ENCODE results near the gene ZNF488.
"Not testable (repeated sequence)": the region's sequence is repeated elsewhere in the genome, so short reads cannot be mapped to it uniquely, and the experiment has no call there.

Gene ZNF488

DNA sequence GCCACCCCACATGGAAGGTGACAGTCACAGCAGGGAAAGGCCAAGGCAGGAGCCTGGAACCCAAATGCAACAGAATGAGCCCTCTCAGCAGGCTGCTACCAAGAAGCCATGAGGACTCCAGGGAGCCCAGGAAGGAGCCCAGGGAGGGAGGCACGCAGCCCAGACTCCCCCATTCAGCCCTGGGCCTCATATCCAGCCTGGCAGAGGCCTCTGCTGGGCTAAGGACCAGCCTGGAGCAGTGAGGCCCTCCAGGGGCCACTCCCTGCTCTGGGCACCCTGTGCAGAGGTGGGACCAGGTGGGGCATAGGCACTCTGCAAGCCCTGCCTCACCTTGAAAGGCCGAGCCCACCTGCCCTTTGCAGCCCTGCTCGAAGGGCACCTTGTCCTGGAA, 25.8 kb upstream of the ZNF488 start:
- no peak for DNase-seq (ENCODE audit: low read depth in 2 of 2)

DNA sequence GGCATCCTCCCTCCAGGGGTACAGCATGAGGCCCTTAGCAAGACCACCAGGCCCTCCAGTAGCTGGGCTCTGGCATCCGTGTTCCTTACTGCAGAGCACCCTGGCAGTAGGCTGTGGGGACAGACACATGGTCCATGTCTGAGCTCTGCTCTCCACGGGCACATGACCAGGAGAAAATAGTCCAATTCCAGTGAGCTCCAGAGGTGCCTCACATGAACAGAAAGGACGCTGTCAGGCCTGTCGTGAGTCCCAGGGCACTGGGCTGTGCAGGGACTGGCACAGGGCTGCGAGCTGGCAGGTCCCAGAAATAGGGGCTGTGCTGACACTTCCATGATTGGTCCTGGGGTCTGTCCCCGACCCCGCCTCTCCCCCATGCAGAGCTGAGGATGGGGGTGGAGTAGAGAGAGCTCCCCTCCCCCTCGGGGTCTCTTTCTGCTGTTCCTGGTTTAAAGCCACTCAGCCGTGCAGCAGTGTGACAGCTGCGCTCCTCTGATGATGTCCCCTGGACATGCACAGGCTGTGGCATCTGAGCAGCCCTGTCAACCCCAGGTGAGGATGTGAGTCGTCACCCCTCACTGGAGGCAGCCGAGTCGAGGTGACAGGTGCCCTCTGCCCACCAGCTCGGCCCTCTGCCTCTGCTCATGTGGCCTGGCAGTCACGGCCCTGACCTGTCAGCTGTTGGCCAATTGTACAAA, 25.2 kb upstream of the ZNF488 start:
- no peak for DNase-seq (ENCODE audit: low read depth in 2 of 2)

DNA sequence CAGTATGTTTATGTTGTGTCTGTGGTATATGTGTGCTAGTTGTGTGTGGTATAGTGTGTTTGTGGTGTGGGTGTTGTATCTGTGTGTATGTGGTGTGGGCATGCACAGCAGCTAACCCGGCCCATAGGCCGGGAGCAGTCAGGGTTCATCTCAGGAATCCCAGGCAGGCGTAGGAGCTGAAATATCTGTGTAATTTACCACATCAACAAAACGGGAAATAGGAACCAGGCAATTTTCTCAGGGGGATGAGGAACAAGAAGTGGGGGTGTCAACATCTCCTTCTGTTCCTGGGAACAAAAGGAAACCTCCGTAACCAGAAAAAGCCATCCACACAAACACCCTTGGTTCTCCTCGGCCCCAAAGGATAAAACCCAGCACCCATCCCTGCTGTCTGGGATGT, 24.5 kb upstream of the ZNF488 start:
- no peak for DNase-seq (ENCODE audit: low read depth in 2 of 2)

DNA sequence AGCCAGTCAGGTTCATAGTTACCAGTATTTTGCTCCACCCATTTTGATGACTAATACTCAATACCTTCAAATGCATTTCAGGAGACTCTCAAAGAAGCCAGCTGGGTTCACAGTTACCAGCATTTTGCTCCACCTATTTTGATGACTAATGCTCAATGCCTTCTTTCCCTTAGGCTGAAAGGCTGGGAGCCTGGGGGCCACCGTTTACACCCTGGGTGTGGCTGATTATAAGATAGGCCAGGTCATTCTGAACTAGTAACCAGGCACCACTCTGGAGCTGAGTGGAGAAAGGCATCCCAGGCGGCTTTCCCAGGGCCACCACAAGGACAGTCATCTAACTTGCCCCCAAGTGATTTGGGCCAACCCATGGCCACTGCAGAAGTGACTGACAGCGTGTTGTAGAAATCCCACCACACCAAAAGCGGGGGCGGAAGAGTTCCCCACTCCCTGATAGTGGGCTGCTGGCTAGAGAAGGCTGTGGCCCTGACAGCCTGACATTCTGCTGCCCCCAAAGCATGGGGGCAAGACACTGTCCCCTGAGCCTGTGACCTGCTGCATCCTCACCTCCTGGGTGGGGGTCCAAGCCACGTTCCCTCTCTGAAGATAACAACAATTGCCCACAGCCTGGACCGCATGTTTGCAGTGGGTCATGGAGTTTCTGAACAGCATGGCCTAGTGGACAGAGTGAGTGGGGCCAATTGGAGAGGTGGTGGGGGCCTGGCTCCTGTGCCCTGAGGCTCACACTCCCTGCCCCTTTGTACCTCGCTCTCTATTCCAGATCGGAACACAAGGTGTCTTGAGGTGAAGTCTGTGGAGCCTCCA, 23.0 kb upstream of the ZNF488 start:
- no peak for DNase-seq (ENCODE audit: low read depth in 2 of 2)

DNA sequence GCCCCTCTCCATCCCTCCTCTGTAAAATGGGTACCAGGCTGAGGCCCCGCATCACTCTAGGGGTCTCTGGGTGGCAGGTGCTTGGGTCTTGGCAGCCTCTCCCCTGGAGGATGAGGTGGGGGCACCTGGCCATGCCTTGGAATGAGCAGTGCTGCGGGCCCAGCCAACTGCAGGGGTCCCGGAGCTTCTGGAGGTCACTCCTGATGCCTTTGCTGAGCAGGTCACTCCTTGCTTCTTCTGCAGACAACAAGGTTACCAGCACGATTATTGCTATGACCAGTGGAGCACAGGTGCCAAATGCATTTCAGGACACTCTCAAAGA, 22.4 kb upstream of the ZNF488 start:
- no peak for DNase-seq (ENCODE audit: low read depth in 2 of 2)

DNA sequence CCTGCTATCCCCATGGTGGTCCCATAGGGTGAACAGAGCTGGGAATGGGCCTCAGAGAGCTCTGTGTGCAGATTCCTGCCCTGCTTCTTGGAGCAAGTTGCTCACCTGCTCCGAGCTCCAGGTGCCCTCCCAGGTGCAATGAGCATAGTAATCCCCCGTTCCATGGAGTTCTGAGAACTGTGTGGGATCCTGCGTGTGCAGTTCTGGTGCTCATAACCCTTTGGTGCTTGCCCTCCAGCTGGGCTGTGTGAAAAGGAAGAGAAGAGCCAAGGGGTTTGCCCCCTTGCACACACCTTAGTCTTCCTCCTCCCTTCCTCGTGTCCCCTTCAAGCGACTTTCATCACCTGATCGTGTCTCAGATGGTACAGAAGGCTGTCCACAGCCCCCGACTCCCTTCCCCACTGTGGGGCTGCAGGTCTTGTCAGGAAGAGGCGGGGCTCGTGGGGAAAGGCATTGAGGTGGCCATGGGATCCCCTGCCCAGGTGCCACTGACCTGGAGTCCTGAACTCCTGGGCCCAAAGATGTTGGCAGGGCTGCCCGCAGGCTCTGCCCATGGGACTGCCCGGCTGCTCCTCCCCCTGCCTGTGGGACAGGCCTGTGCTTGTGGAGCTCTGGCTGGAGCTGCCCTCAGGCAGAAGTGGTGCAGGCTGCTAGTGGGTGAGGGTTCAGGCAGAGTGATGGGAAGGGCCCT, 21.9 kb upstream of the ZNF488 start:
- no peak for DNase-seq (ENCODE audit: low read depth in 2 of 2)

DNA sequence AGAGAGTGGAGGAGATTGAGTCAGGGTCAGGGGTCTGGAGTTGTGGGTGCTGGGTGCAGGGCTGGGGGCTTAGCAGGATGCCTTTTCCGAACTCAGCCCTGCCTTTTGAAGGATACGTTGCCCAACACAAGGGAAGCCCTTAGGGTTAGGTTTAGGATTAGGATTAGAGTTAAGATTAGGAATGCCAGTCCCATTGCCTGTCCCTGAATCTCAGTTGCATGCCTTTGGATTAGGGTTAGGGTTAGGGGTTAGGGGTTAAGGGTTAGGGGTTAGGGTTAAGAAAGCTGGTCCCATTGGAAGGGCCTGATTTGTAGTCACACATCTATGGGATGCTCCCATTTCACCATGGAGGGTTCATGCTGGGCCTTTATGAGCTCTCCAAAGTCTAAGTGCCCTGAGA, 20.8 kb upstream of the ZNF488 start:
- DNase-seq (ENCODE audit: low read depth in 2 of 2): no peak

DNA sequence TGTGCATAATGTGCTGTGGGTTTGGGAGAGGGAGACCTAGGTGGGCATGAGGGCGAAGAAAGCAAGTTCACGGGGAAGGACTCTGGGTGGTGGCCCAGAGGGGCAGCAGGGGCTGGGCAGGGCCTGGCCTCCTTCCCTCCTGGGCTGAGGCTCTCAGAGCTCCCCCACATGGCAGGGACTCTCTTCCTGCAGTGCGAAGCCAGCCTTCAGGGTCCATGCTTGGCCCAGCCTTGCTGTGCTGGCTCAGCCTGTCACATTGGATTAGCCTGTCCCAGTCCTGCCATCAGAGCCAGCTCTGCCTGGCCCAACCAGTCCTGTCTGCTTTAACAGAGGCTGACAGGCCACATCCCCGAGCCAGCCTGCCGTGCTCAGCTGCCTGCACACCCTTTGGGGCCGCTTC, 20.4 kb upstream of the ZNF488 start:
- DNase-seq (ENCODE audit: low read depth in 2 of 2): no peak

DNA sequence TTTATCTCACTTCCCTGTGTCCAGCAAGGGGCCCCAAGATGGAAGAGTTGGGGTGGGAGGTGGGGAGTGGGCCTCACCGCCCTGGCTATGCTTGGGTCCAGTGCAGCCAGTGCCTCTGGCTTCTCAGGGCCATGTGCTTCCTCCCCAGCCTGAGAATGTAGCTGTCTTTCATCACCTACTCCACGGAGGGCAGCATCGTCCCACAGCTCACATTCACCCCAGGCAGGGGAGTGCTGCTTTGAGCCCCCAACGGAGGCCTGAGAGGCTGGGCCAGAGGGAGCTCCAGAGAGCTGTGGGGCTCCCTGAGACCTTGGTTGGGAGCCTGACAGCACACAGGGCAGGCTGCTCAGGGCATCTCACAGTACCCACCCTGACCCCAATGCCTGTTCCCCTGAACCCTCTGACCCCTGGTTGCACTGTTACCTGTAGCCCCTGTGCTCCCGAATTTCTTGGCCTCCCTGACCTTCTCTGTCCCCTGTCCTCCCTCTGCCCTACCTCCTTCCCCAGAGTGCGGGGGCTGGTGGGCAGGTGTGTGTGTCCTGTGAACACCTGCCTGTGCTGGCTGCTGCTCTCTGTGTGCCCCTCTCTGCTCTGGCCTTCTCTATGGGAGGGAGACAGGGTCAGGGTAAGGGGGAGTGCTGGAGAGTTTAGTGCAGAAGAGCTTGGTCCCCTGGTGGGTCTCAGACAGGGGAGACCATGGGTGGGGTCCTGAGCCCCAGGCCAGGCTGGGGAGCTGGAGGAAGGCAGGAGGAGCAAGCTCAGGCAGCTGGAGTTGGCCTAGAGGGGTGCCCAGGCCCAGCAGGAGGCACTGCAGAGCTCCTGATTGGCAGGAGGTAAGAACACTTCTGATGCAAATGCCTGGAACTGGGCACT, 19.6 kb upstream of the ZNF488 start:
- no peak for DNase-seq (ENCODE audit: low read depth in 2 of 2)

DNA sequence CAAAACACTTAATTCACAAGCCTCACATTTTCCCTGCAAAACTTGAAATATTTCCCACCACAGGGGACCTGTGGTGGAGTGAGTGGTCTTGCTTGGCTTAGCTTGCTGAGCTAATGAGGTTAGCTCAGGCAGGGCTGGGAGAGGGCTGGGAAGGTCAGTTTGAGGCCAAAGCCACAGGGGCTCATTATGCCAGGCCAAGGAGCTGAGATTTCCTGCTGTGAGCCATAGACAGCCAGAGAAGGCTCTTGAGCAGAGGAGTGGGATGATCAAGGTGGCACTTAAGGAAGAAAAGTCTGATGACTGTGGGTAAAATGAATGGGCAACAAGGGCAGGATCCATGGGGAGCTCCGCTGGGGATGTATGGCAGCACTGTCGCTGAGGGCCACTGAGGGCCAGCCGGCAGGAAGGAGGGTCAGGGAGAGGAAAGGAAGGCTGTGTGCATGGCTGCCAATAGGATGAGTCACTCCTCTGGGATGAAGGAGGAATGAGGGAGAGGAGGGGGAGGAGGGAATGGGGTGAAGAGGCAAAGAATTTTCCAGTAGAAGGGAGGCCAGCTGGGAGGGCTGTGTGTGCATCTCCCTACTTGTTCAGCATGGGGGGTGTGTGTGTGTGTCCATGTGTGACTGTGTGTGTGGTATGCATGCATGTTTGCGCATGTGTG, 18.7 kb upstream of the ZNF488 start:
- no peak for DNase-seq (ENCODE audit: low read depth in 2 of 2)

DNA sequence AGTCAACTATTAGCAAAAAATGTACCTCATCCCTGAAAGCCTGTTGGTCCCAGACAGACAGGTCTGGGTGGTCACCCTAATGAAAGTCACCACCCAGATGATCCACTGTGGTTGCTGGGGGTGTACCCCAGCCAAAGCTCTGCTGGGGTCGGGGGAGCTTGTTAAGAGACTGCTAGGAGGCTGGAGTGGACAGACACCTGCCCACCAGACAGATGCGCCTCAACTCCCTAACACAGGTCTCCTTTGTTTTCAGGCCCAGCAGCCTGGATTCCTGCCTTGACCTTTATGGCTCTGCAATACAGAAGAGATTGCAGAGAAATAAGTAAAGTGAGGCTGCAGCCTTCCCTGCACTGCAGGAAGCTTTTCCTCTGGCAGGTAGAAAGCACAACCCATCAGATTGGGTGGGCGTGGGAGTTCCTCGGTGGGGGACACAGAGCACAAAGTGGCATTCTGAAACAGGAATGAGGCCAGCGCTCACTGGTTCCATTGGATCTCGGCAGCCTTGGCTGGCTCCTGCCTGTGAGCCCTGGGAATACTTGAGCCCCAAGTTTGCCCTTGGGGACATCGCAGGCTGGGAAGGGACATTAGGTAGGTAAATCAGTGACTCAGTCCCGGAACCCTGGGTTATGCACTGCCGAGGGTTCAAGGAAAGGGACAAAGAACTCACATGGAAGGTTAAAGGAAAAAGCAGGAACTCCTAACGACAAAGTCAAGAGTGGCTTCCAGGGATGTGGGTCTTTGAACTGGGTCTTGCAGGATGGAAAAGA, 18.0 kb upstream of the ZNF488 start:
- no peak for DNase-seq (ENCODE audit: low read depth in 2 of 2)

DNA sequence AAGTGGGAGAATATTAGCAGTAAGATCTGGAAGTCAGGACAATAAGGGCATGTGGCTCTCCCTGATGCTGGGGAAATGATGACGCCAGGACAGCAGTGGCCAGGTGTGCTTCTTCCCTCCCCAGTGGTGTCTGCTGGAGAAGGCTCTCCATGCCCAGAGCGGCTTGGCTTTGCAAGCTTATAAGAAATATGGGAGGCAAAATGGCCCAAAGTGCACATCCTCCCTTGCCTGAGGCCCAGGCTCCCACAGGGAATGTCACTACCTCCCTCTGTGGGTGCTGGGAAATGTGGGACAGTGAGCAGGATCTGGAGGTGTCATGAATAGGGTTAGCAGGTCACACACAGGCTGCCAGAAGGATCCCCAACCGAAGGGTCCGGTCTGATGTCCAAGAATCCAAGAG, 17.1 kb upstream of the ZNF488 start:
- no peak for DNase-seq (ENCODE audit: low read depth in 2 of 2)

DNA sequence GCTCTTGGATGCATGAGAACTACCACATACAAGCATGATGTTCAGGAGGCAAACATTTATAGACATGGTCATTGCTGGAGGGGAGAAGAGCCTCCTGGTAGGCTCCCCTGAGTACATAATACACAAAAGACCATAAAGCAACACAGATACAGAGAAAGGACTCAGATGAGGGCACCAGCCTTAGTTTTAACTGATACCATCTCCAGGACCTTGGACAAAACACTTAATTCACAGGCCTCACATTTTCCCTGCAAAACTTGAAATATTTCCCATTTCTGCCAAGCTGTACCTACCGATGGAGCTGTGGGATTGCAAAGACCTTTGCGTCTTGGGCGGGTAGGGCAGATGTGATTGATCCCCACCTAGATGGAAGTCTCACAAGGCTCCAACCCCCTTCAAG, 16.7 kb upstream of the ZNF488 start:
- no peak for DNase-seq (ENCODE audit: low read depth in 2 of 2)

DNA sequence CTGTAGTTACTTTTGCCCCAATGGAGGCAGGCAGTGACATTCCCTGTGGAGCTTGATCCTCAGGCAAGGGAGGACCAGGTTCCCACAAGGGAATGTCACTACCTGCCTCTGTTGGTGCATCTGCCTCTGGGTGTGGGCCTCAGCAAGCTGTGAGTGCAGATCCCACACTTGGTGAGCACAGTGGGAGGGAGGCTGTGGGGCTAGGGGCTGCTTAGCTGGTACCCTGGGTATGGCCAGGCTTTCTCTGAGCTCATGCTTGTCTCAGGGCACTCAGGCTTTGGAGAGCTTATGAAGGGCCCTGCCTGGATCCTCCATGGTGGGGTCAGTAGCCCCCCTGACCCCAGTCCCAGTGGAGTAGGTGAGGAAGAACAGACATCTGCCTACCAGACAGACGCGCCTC, 16.2 kb upstream of the ZNF488 start:
- no peak for DNase-seq (ENCODE audit: low read depth in 2 of 2)

DNA sequence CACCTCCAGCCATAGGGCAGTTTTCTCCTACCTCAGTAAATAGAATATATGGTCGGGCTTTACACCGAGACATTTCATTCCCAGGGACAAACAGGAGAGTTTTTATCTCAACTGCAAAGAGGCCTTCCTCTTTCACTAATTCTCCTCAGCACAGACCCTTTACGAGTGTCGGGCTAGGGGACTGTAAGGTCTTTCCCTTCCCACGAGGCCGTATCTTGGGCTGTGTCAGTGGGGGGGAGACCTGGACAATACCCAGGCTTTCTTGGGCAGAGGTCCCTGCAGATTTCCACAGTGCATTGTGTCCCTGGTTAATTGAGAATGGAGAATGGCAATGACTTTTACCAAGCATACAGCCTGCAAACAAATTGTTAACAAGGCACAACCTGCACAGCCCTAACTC, 13.2 kb upstream of the ZNF488 start:
- no peak for DNase-seq (ENCODE audit: low read depth in 2 of 2)

DNA sequence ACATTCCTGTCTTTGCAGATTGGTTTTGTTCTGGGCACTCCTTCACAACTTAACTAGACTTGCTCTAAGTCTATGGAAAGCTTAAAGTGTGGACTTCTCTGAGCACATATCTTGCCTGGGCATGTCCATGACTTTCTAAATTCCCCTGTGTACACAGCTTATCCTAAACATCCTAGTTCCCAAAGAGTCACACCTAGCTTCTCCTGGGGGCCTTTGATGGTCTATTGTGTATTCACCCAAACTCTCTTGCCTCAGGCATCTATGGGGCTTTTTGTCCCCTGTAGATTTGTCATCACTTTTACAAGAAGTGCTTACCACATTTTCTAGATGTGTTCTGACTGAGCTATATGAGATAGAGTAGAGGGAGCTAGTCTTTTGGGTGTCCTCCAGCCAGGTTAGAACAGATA, 12.2 kb upstream of the ZNF488 start:
- DNase-seq (ENCODE audit: low read depth in 2 of 2): no peak

DNA sequence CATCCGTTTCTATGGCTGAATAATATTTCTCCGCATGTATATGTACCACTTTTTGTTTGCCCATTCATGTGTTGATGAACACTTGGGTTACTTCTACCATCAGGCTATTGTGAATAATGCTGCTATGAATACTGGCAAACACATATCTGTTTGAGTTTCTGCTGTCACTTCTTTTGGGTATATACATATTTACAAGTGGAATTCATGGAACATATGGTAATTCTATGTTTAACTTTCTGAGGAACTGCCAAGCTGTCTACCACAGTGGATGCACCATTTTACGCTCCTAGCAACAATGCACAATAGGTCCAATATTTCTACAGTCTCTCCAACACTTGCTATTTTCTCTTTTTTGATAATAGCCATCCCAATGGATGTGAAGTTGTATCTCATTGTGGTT, 5.5 kb upstream of the ZNF488 start:
- no peak for DNase-seq (ENCODE audit: low read depth in 2 of 2)

DNA sequence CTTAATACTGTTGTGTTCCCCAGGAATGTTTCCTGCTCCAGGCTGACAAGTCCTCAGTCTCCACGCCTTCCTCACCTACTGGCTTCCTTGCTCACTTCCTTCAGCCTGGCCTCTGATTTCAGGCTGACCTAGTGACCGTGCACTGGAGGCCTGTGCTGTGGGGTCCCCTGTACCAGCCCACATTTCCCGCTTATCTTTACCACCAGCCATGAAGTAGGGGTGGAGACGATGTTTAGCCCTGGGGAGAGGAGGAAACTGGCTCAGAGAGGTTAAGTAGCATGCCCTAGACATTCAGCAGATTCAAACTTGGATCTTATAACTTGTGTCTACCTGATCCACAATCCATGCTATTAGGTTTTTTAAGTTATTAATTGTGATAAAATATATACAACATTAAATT, 4.8 kb upstream of the ZNF488 start:
- no peak for DNase-seq (ENCODE audit: low read depth in 2 of 2)

DNA sequence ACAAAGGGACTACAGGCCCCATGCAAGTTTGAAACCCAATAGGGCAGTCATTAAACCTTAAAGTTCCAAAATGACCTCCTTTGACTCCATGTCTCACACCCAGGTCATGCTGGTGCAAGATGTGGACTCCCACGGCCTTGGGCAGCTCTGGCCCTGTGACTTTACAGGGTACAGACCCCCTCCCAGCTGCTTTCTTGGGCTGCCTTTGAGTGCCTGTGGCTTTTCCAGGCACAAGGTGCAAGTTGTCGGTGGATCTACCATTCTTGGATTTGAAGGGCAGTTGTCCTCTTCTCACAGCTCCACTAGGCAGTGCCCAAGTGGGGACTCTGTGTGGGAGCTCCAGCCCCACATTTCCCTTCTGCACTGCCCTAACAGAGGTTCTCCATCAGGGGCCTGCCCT, 2.0 kb upstream of the ZNF488 start:
- DNase-seq (ENCODE audit: low read depth in 2 of 2): not testable (repeated sequence)

DNA sequence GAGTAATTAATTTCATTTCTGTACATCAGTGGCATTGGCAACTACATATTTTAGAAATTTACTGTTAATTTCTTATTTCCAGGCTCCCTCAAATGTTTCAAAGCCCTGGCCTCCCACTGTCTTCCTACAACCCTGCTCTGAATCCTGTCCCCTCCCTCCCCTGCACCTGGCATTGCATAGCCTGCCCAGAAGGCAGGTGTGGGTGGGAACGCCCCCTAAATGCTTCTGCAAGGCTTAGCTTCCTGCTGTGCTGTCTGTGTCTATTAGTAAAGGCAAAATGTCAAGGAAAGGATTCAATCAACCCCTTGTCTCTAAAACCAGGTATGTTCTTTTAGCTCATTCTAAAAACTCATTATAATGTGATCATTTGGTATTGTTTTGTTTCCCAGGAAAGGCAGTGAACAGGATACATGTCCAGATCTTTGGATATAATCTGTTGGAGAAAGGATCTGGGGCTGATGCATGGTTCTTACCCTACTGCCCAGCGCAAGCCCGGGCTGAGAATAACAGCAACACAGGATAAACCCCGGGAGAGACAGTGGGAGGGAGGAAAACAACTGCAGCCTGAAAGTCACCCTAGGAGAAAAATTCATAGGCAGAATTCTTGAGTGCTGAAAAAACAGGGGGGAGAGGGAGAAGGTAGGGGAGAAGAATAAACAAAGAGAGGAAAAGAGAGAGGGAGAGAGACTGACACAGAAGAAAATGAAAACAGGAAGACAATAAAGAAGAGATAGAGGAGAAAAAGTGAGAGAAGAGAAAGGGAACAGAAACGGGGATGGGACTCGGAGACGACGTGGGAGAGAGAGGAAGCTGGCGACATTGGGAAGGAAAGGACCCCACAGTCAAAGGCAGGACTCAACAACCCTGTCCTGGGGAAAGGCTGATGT, 589 bp downstream of the ZNF488 start:
- DNase-seq (ENCODE audit: low read depth in 2 of 2): no peak

All from activated CD4-positive, alpha-beta T cell treated with anti-CD3 and anti-CD28 coated beads for 24 hours (primary cell).